Chondrocyte (in vitro differentiated cells): ENCODE measurements around the gene CNST. TPM values are rescaled to one million over a fixed set of nuclear protein-coding genes. Genes with fewer than 3 reads are reported as not detected.
"Not testable (repeated sequence)": the region's sequence is repeated elsewhere in the genome, so short reads cannot be mapped to it uniquely, and the experiment has no call there.

ENCODE experiments used
- DNase-seq: peaks from one replicate; pipeline ENCODE4 v3.0.0; 2021; ENCODE audit warnings: mixed read lengths, low spot score
- H3K27ac Mint-ChIP-seq: one replicate; pipeline ENCODE4 v1.8.0; 2021; ENCODE audit warnings: mild to moderate bottlenecking, moderate library complexity, mixed read lengths; ENCODE audit not compliant: unreplicated experiment
- H3K27me3 Mint-ChIP-seq: 2 replicates; pipeline ENCODE4 v1.8.0; 2021; ENCODE audit warnings: low read depth, mixed read lengths
- H3K36me3 Mint-ChIP-seq: 2 replicates; pipeline ENCODE4 v1.8.0; 2021; ENCODE audit warnings: low read depth, mixed read lengths
- H3K4me1 Mint-ChIP-seq: 2 replicates; pipeline ENCODE4 v1.8.0; 2021; ENCODE audit warnings: low read depth, mild to moderate bottlenecking, mixed read lengths
- H3K4me3 Mint-ChIP-seq: one replicate; pipeline ENCODE4 v1.8.0; 2021; ENCODE audit warnings: mild to moderate bottlenecking, moderate library complexity, mixed read lengths; ENCODE audit not compliant: unreplicated experiment
- H3K9me3 Mint-ChIP-seq: 2 replicates; pipeline ENCODE4 v1.8.0; 2021; ENCODE audit warnings: low read depth, mixed read lengths
- CTCF ChIP-seq: fragments of 200-600 bp; sonication (generic); IDR thresholded peaks from 2 replicates; pipeline ENCODE4 v1.5.0; 2021; ENCODE audit warnings: antibody characterized with exemption, mild to moderate bottlenecking, moderate library complexity
- total RNA-seq: library from RNA; stranded (reverse); gene quantifications from 3 replicates; pipeline ENCODE4 v1.2.1, GENCODE V29; 2021

Gene CNST
- total RNA-seq, 1 donor from 2014 or later = 22.3 TPM

GRCh38 chr1:246705368-246705767 is 139.1 kb downstream of the CNST start:
- no peak for DNase-seq
- Mint-ChIP-seq H3K27ac (peak overlapping the region; percentile 93), H3K27me3 (no peaks in the 10 kb centered on the region), H3K4me1 (peaks cover 37% of the 10 kb centered on the region), H3K36me3 (no peaks in the 10 kb centered on the region), H3K4me3 (peak overlapping the region; percentile 0), H3K9me3 (peaks cover 6% of the 10 kb centered on the region)
- TF ChIP-seq CTCF = no peak

- Mint-ChIP-seq H3K4me1 (peaks cover 37% of the 10 kb centered on the region), H3K27ac (no peak overlapping the region), H3K36me3 (peaks cover 3% of the 10 kb centered on the region), H3K9me3 (peaks cover 6% of the 10 kb centered on the region), H3K4me3 (no peak overlapping the region), H3K27me3 (no peaks in the 10 kb centered on the region)
- DNase-seq = no peak
- TF ChIP-seq CTCF = no peak
Measured at GRCh38 chr1:246708166-246708565, 141.9 kb downstream of the CNST start.

- Mint-ChIP-seq H3K27ac (no peak overlapping the region), H3K4me3 (no peak overlapping the region), H3K4me1 (peaks cover 29% of the 10 kb centered on the region), H3K27me3 (no peaks in the 10 kb centered on the region), H3K9me3 (peaks cover 6% of the 10 kb centered on the region), H3K36me3 (peaks cover 3% of the 10 kb centered on the region)
- TF ChIP-seq CTCF = no peak
- no peak for DNase-seq
Measured at GRCh38 chr1:246709196-246709595, 142.9 kb downstream of the CNST start.

GRCh38 chr1:246709835-246710234 is 143.6 kb downstream of the CNST start:
- no peak for TF ChIP-seq CTCF
- H3K36me3 Mint-ChIP-seq = peaks cover 3% of the 10 kb centered on the region
- H3K27me3 Mint-ChIP-seq = no peaks in the 10 kb centered on the region
- H3K27ac Mint-ChIP-seq = peak overlapping the region; percentile 42
- H3K9me3 Mint-ChIP-seq = peaks cover 6% of the 10 kb centered on the region
- H3K4me3 Mint-ChIP-seq = no peak overlapping the region
- peaks cover 23% of the 10 kb centered on the region for H3K4me1 Mint-ChIP-seq
- no peak for DNase-seq

GRCh38 chr1:246711548-246712003 is 145.3 kb downstream of the CNST start:
- H3K4me3 Mint-ChIP-seq = no peak overlapping the region
- TF ChIP-seq CTCF = no peak
- H3K27ac Mint-ChIP-seq = no peak overlapping the region
- H3K27me3 Mint-ChIP-seq = no peaks in the 10 kb centered on the region
- H3K36me3 Mint-ChIP-seq = peaks cover 6% of the 10 kb centered on the region
- peaks cover 7% of the 10 kb centered on the region for H3K4me1 Mint-ChIP-seq
- peaks cover 11% of the 10 kb centered on the region for H3K9me3 Mint-ChIP-seq
- no peak for DNase-seq

GRCh38 chr1:246712428-246712827 is 146.2 kb downstream of the CNST start:
- DNase-seq, H3K27me3 Mint-ChIP-seq, H3K4me3 Mint-ChIP-seq, H3K27ac Mint-ChIP-seq, H3K36me3 Mint-ChIP-seq, H3K4me1 Mint-ChIP-seq: not testable (repeated sequence)
- H3K9me3 Mint-ChIP-seq = peaks cover 11% of the 10 kb centered on the region
